D721Med (cell line): ENCODE measurements around the gene CFAP77.

Experiments used
- DNase-seq: peaks from one replicate; pipeline ENCODE4 v3.0.0; 2011; ENCODE audit warnings: low spot score; ENCODE audit not compliant: insufficient read length
- FAIRE-seq: peaks from 2 replicates; lab custom pipeline; 2011; peaks lifted over from hg19 to GRCh38; lab: Jason Lieb, UNC
- TF ChIP-seq, protein P1 (sequence below): IDR thresholded peaks from 2 replicates; pipeline ENCODE4 v1.5.1; 2012; ENCODE audit warnings: mild to moderate bottlenecking, control low read depth; ENCODE audit not compliant: insufficient read depth; ENCODE audit errors: missing control alignments

The CFAP77 gene

DNA sequence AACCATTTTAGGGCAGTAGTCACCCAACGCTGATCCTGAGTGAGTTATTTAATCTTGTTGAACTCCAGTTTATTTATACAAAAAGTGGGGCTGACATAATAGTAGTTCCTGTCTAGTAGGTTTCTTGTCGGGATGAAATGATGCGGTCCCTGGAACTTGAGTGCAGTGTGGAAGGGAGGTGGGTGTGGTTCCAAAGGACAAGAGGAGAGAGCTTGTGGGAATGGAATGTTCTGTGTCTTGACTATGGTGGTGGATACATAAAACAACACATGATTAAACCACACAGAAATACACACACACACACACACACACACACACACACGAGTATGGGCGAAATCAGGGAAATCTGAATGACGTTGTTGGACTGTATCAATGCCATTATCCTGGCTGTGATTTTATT lies 106.3 kb downstream of the CFAP77 start:
- TF ChIP-seq, protein P1, sequence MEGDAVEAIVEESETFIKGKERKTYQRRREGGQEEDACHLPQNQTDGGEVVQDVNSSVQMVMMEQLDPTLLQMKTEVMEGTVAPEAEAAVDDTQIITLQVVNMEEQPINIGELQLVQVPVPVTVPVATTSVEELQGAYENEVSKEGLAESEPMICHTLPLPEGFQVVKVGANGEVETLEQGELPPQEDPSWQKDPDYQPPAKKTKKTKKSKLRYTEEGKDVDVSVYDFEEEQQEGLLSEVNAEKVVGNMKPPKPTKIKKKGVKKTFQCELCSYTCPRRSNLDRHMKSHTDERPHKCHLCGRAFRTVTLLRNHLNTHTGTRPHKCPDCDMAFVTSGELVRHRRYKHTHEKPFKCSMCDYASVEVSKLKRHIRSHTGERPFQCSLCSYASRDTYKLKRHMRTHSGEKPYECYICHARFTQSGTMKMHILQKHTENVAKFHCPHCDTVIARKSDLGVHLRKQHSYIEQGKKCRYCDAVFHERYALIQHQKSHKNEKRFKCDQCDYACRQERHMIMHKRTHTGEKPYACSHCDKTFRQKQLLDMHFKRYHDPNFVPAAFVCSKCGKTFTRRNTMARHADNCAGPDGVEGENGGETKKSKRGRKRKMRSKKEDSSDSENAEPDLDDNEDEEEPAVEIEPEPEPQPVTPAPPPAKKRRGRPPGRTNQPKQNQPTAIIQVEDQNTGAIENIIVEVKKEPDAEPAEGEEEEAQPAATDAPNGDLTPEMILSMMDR, result no peak
- FAIRE-seq (no peak), DNase-seq (no peak)

DNA sequence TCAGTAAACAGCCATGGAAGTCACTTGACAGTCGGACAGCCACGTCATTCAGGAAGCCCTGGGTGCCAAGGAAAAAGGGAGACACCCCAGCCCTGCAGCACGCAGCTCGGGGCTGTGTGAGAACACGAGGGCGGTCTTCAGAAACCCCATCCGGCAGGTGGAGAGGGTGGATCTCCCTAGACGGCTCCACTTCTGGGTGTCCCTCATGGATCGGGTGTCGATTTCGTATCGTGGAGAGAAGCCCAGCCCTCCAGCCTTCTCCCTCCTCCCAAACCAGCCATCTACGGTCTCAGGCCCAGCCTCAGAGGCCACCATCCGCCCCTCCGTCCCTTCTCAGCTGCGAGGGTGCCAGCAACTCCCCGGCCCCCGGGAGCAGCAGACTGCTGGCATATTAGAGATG lies 106.9 kb downstream of the CFAP77 start:
- TF ChIP-seq, protein P1, result no peak
- FAIRE-seq (no peak), DNase-seq (no peak)

DNA sequence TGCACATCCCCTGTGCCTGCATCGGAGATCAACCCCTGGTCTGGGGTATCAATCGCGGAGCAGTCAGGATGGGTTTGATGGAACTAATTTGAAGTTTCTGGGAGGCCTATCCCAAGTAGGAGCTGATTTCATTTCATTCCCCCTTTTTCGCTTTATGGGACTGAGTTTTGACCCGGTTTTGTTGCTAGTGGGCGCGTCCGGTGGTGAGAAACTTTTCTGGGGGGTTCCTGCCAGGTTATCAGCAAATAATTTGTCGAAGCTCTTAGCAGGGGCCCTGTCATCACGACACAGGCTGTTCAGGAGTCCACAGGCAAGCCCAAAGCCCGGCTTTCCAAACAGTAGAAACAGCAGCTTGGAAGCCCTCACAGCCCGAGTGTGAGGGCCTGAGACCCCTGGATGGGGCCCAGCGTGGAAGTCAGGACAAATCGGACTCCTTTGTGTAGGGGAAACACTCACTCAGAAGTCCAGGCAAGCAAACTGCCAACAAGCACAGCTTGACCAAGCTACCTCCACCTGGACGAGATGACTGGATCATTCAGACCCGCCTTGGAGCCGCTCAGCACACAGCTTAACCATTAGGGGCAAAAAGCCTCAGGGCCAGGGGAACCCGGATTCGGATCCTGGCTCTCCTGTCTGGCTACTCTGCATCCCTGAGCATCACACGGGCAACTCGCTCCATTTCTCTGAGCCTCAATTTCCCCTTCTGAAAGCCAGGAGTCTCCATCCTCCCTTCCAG lies 108.0 kb downstream of the CFAP77 start:
- FAIRE-seq, result no peak
- DNase-seq, result no peak
- TF ChIP-seq, protein P1, result no peak

DNA sequence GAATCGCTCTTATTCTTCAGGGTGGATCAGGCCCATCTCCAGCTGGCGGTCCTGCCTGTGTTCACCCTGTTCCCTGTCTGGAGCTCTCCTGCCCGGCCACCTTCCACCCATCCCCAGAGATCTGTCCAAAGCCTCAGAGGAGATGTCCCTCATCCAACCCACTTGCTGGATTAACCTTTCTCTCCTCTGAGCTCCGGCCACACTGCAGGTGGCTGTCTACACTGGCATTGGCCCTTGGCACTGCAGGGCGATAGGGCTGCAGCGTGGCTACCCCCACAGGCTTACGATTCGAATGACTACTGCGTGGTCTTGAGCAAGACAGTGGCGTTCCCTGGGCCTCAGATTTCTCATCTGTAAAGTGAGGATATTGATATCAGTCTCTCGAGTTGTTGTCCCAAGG lies 108.6 kb downstream of the CFAP77 start:
- no peak for FAIRE-seq
- DNase-seq, result no peak

DNA sequence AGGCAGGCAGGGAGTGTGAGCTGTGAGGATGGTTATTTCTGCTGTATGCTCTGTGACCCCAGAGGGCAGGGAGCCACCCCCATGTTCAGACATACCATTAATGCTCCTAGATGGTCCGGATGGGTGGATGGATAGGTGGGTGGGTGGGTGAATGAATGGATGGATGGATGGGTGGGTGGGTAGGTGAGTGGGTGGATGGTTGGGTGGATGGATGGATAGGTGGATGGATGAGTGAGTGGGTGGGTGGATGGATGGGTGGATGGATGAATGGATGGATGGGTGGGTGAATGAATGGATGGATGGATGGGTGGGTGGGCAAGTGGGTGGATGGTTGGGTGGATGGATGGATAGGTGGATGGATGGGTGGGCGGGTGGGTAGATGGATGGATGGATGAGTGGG lies 109.0 kb downstream of the CFAP77 start:
- FAIRE-seq (no peak), DNase-seq (no peak)
- TF ChIP-seq, protein P1, result no peak

More for the DNA sequence above, 108.6 kb downstream of the CFAP77 start:
- TF ChIP-seq, protein P1, result no peak

DNA sequence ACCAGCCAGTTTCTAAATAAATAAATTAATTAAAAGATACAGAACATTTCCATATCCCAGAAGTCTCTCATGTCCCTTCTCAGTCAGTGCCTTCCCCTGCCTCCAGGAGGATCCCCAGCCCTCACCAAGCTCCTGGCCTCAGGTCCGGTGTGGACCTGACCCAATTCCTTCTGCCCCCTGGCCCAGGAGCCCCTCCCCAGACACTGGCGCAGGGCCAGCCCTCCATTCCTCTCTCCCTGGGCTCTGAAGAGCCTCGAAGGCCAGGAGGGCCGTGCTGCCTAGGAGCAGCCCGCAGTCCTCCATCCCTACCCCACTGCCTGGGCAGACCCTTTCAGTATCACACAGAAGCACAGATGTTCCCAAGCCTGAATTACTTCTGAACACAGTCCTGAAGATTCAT lies 110.6 kb downstream of the CFAP77 start:
- TF ChIP-seq, protein P1, result no peak
- DNase-seq, result no peak
- no peak for FAIRE-seq

DNA sequence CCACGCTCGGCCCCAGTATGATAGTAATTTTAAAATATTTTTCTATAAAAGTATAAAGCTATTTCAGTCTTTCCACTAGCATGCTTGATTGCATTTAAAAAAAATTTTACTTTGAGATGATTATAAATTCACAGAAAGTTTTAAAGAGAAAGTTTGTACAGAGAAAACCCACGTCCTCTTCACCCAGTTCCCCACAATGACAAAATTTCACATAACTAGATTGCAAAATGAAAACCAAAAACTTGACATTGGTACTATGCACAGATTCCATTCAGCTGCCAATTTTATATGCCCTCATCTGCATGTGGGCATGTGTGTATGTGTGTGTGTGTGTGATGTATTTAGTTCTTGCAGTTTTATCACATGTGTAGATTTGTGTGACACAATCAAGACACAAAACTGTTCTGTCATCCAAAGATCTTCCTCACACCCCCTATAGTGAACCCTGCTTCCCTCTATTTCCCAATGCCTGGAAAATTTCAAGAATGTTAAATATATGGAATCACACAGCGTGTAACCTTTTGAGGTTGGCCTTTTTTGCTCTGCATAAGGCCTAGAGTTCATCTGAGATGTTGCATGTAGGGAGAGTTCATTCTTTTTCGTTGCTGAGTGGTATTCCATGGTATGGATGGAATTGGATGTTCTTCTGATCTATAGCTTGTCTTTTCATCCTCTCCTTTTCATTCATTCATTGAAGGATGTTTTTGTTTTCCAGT lies 115.5 kb downstream of the CFAP77 start:
- FAIRE-seq (no peak), DNase-seq (no peak)
- TF ChIP-seq, protein P1, result no peak
